ENCODE measurements around the gene GNA12.

GNA12 gene

DNA sequence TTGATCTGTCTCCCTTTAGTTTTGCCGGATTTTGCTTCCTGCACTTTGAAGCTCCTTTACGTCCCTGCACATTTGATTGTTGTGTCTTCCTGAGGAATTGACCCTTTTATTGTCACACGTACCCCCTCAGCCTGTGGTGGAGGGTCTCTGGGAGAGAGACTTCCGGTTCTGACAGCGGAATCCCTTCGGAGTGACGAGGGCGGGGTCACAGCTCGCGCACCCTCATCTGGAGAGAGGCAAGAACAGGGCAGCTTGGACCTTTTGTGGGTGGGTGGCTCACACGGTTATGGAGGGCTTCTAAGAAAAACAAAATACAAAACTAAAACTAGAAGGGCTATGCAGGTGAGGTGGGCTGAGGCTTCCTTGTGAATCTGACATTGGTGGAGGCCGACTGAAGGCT lies 130.1 kb downstream of the GNA12 start:
- H3K4me3 ChIP-seq (ENCODE audit: low read depth, low read length): no peak overlapping the region
- ChIA-PET POLR2A (no interaction called here), CTCF (interaction anchor here (0.7 to 3.8 kb wide), 6 partner anchors 9 to 56 kb away, joined by 3 to 12 read pairs (median 4); no protein-coding TSS in a partner anchor)
- DNase-seq (ENCODE audit: low read depth, low spot score): no peak
- TF ChIP-seq, protein P1, sequence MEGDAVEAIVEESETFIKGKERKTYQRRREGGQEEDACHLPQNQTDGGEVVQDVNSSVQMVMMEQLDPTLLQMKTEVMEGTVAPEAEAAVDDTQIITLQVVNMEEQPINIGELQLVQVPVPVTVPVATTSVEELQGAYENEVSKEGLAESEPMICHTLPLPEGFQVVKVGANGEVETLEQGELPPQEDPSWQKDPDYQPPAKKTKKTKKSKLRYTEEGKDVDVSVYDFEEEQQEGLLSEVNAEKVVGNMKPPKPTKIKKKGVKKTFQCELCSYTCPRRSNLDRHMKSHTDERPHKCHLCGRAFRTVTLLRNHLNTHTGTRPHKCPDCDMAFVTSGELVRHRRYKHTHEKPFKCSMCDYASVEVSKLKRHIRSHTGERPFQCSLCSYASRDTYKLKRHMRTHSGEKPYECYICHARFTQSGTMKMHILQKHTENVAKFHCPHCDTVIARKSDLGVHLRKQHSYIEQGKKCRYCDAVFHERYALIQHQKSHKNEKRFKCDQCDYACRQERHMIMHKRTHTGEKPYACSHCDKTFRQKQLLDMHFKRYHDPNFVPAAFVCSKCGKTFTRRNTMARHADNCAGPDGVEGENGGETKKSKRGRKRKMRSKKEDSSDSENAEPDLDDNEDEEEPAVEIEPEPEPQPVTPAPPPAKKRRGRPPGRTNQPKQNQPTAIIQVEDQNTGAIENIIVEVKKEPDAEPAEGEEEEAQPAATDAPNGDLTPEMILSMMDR (IDR thresholded peaks at IDR 0.05; ENCODE audit: insufficient read depth, low read length, missing control alignments): no peak

- no peak for DNase-seq (ENCODE audit: low read depth, low spot score)
- ChIA-PET CTCF (interaction anchor here (1.2 to 3.8 kb wide), 3 partner anchors 11 to 21 kb away, joined by 4 to 12 read pairs (median 4); no protein-coding TSS in a partner anchor), POLR2A (no interaction called here)
- TF ChIP-seq, protein P1 (IDR thresholded peaks at IDR 0.05; ENCODE audit: insufficient read depth, low read length, missing control alignments): no peak
- no peak overlapping the region for H3K4me3 ChIP-seq (ENCODE audit: low read depth, low read length)
Observed at GRCh38 chr7:2713370-2713769, 130.7 kb downstream of the GNA12 start.

DNA sequence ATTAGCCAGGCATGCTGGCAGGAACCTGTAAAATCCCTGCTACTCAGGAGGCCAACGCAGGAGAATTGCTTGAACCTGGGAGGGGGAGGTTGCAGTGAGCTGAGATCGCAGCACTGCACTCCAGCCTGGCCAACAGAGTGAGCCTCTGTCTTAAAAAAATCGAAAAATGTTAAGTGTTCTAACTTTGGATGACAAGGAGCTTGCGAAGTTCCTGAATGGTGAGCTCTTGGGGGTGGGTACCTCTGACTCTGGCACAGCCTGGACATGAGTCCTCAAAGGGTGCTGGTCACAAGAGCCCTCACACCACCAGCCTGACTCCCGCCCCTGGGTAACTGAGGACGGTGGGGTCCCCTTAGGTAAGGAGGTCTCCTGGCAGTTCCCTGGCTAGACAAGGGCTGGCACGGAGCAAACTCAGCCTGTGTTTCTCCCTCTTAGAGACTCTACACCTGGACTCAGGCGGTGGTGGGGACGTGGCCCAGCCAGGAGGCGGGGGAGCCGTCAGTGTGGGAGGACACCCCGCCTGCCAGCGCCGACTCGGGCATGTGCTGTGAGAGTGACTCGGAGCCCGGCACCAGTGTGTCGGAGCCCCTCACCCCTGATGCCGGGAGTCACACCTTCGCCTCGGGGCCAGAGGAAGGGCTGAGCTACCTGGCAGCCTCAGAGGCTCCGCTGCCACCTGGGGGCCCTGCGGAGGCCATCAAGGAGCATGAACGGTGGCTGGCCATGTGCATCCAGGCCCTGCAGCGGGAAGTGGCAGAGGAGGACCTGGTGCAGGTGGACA lies 132.0 kb downstream of the GNA12 start:
- no peak overlapping the region for H3K4me3 ChIP-seq (ENCODE audit: low read depth, low read length)
- ChIA-PET POLR2A (no interaction called here), CTCF (interaction anchor here (1.2 to 4.6 kb wide), 4 partner anchors 41 to 262 kb away, joined by 3 to 38 read pairs (median 15); no protein-coding TSS in a partner anchor)
- TF ChIP-seq, protein P1 (IDR thresholded peaks at IDR 0.05; ENCODE audit: insufficient read depth, low read length, missing control alignments): no peak
- DNase-seq (ENCODE audit: low read depth, low spot score): no peak

- no peak for DNase-seq (ENCODE audit: low read depth, low spot score)
- H3K4me3 ChIP-seq (ENCODE audit: low read depth, low read length): no peak overlapping the region
- TF ChIP-seq, protein P1 (IDR thresholded peaks at IDR 0.05; ENCODE audit: insufficient read depth, low read length, missing control alignments): no peak
- ChIA-PET POLR2A (no interaction called here), CTCF (interaction anchor here (0.9 to 4.6 kb wide), 19 partner anchors 8 to 260 kb away, joined by 4 to 49 read pairs (median 10); partner anchors contain the start of gene AMZ1)
Observed at GRCh38 chr7:2710901-2711551, 133.1 kb downstream of the GNA12 start.

DNA sequence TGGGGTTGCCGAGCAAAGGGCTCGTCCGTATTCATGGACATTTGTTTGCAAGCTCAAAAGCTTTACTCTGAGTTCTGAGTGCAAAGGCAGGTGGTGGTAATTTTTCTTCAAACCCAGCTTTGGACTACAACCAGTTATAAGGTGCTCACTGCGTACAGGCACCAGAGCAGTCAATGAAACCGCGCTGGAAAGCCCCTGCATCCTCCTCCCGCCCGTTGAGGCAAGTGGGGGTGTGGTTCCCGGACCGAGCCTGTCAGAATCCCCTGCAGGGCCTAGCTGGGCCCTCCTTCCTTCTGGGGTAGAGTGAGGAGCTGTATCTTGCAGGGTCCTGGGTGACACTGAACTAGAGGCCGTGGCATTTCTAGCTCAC lies 133.8 kb downstream of the GNA12 start:
- CTCF ChIA-PET: interaction anchor here (0.7 to 4.6 kb wide), 40 partner anchors 9 to 260 kb away, joined by 3 to 49 read pairs (median 5); partner anchors contain the start of genes AMZ1, GNA12 and IQCE
- no peak for DNase-seq (ENCODE audit: low read depth, low spot score)
- POLR2A ChIA-PET: no interaction called here
- TF ChIP-seq, protein P1 (IDR thresholded peaks at IDR 0.05; ENCODE audit: insufficient read depth, low read length, missing control alignments): no peak
- no peak overlapping the region for H3K4me3 ChIP-seq (ENCODE audit: low read depth, low read length)
